ENCODE results near the gene TPCN1. TPM values are rescaled to one million over a fixed set of nuclear protein-coding genes. Genes with fewer than 3 reads are reported as not detected.
A peak's percentile ranks its signal among the peaks of the same experiment; 100 is the strongest.

Gene TPCN1
- total RNA-seq, 1 donor from 2014 or later, result 43.1 TPM

DNA sequence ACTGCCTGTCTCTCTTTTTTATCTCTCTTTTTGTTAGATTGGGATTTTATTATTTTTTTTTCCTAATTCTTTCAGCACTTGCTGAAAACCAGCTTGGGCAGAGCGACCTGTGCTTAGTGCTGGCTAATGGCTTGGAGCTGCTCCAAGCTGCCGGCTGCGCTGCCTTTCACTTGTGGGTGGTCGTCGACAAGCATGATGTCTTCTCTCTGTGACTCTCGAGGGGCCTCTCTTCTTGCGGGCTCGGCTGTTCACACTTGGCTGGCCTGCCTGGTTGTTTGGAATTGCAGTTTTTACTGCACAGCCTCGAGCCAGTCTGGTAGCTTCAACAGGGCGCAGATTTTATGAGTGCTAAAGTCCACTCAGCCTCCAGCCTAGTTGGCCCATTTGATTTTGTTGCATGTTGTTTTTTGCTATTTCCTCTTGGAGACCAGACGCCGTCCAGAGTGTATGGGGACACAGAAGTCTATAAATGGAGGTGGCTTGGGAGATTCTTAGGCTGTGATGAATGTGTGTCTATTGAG, 18.6 kb downstream of the TPCN1 start:
- DNase-seq (ENCODE audit: low read depth), result no peak

DNA sequence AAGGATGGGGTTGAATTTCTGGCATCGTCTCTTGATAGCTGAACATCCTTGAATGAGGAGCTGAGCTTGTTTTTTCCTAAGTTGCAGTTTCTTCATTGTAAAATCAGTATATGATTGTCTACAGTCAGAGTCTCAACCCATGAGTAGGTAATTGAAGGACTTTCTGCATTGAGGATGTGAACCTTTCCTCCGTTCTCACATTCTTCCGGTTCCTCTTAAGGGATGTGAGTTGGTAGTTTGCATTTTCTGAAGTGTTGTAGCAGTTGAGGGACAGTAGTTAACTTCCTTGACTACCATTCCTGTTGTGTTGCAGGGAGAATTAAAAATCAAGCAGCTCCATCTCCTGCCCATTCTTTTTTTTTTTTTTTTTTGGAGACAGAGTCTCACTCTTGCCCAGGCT, 19.1 kb downstream of the TPCN1 start:
- DNase-seq (ENCODE audit: low read depth), result no peak

DNA sequence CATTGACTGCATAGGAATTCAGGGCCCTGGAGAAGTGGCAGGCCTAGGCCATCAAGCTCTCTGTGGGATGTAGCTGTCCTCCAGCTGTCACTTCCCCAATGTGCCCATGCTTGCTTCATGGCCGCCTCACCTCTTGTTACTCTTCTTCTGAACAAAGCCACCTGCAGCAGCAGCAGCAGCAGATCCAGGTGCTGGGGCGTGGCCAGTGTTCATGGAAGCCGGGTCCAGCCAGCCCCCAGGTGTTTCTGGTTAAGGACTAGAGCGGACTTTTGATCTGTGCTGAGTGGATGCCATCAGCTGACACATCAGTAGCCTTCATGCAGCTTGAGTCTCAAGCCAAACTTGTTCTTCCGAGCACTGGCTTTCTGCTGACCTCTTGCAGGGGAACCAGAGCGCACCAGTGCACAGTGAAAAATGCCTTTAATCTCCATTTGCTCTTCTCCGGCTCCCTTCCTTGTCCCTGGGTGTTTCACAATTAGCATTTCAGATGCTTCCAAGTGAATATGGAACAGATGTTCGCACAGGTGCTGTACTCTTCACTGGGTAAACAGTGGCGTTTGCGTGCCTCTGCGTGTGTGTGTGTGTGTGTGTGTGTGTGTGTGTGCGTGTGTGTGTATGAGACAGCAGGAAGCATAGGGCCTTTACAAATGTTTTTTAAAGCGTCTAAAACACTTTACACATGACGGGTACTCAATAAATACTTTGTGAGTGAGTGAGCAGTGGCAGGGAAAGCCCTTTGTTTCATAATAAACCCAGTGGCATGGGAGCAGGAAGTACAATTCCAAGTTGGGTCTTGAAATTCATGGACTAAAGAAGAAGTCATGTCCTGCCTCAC, 20.1 kb downstream of the TPCN1 start:
- peak; percentile 88 for DNase-seq (ENCODE audit: low read depth)

DNA sequence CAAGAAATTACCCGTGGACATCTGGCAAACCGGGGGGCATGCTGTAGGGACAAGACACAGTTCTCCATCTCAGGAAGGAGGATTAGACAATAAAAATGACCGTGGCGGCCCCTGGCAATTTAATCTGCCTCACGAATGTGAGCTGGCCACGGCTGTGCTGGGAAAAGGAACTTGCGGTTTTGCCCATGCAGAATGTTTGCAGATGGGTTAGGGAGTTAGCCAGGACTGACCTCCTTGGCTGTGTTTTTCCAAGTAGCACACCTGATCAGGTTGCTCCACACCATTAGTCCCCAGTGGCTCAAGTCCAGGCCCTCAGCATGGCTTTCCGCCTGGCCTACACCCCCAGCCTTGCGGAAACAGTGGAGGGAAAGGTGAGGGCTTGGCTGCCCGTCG, 20.8 kb downstream of the TPCN1 start:
- peak; percentile 88 for DNase-seq (ENCODE audit: low read depth)

DNA sequence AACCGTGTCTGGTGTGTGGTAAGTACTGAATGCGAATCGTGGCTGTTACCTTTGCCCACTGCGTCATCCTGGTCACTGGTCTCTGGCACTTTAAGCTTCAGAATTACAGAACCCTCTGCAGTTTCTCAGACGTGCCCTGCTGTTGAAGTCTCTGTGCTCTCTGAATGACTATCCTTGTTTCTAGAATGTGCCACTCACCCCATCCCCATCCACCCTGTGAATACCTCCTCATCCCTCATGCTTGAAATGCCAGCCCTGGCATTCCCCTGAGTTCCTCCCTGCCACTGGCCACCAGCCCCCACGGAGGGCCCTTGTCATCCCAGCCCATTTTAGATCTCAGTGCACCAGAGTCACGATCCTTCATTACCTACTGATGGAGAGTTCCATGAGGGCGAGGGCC, 21.3 kb downstream of the TPCN1 start:
- DNase-seq (ENCODE audit: low read depth), result no peak

DNA sequence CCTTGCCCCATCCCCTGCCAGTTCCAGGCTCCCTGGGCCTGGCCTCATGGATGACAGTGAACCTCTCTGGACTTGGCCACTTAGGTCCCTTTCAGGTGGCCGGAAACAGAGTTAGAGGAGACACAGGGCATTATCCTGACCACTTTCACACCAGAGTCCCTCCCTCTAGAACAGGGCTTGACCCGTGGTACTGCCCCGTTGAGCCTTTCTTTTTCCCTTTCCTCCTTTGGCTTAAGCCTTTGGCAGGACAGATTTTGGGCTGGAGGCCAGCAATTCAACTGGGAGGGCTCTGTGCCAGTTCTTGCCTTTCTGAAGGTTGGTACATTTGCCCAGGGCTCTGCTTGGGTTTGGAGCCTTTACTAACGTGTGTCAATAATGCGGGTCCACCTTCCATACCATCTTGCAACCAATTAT, 22.8 kb downstream of the TPCN1 start:
- DNase-seq (ENCODE audit: low read depth), result peak; percentile 79

DNA sequence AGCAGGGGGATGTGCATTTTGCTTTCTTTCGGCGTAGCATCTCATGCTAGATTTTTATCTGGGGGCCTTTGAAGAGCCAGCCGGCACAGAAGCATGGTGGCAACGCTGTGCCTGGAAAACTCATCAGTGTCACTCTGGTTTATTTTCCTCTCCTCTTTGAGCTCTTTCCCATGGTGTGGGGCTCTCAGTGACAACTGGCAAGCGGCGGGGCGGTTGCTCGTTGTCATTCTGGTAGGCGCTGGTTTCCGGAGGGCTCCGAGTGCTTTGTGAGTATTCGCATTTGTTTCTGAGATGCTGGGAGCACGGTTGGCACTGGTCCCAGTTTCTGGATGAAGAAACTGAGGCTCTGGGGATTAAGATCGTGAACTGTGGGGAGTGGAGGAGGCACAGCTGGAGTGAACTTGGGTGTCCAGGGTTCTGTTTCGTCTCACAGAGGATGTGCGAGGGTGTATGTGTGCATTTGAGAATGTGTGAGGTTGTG, 23.3 kb downstream of the TPCN1 start:
- DNase-seq (ENCODE audit: low read depth), result no peak

DNA sequence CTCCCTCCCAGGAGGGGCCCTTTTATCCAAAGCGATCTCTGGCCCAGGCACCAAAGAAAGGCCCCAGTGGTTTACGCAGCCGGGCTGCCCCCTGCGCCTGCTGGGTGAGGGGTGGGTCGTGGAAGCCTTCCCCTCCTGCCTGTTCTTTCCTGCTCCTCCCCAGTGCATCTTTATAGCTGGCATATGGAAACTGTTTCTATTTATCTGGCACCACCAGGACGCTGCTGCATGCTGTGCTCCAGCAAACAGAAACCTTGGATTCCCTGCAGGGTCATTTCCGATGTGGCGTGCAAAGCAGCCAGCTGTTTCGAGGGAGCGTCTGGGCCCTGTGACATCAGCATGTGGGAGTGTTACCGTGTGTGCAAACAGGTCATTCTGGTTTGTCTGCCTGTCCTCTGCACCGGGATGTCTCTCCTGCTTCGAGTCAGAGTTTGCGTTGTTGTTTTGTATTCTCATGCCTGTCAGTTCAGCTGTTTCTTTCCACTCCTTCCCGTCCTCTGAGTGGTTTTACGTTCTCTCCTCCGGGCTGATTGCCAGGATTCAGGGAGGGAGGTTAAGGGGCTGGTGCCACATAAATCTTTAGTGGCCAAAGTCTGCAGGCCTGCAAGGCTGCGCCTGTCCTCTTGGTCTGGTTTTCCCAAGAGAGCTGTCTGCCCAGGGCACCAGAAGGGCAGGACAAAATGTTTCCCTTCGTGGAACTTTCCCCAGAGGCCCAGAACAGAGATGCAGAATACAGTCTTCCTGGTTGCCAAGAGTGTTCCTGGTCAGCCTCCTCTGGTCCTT, 24.6 kb downstream of the TPCN1 start:
- DNase-seq (ENCODE audit: low read depth), result peak; percentile 98

DNA sequence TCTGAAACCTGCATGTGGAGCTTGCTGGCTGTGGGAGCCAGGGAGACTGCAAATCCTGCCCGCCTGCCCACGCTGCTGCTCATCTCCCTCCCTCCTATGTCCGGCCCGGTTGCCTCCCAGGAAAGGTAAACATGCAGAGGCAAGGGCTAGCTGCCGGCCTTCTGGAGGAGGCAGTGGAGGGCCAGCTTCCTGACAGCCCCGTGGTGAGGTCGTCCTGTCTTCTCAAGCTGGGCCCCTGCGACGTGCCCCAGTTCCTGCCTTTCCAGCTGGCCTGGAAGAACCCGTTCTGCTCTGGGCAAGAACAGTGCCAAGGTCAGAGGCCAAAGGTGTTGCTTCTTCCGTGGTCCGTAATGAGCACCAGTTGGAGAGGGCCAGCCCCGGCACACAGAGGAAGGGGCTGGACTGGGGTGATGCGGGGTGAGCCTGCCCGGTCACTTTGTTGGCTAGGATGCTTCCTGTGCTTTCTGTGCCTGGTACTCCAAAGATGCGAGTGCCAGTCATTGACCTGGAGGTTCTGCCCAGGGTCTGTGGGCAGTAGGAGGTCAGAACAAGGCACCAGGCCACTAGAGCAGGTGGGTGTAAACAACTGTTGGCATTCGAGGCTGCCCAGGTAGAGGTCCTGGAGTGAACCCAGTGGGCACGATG, 25.3 kb downstream of the TPCN1 start:
- no peak for DNase-seq (ENCODE audit: low read depth)

DNA sequence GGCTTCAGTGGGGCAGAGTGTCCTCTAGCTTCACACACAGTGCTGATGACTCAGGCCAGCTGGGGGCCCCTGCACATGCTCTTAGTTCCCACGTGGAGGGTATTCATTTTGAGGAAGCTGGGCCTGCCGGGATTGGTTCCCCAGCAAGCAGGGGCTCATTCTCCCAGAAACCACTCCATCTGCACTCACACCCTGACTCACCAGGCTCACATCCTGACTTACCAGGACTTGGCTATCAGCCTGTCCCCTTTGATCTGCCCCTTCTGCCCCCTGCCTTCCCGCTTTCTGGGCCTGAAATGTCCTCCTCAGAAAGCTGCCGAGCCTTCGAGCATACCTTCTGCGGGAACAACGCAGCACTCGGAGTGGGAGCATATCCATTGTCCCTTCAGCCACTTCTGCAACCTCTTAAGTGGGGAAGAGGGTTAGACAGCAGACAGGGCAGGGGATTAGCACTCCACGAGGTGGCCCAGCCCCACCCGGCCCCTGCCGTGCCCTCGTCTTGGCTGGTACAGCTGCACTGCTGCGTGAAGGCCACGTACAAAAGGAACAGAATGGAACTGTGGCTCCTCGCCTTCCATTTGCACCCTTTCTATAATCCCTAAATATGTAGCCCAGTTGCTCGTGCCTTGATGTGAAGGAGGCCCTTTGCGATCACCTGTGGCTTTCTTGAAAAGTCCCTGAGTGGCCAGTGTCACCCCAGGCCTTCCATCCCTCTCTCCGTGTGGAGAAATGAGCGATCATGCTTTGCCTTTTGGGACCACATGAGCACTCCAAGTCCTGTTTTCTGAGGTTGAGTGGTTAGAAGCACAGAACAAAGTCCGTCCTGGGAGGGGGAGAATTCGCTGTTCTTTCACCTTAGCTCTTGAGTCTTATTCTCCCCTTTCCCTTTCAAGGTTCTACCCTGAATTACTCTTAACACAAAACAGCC, 26.1 kb downstream of the TPCN1 start:
- DNase-seq (ENCODE audit: low read depth), result peak; percentile 62

DNA sequence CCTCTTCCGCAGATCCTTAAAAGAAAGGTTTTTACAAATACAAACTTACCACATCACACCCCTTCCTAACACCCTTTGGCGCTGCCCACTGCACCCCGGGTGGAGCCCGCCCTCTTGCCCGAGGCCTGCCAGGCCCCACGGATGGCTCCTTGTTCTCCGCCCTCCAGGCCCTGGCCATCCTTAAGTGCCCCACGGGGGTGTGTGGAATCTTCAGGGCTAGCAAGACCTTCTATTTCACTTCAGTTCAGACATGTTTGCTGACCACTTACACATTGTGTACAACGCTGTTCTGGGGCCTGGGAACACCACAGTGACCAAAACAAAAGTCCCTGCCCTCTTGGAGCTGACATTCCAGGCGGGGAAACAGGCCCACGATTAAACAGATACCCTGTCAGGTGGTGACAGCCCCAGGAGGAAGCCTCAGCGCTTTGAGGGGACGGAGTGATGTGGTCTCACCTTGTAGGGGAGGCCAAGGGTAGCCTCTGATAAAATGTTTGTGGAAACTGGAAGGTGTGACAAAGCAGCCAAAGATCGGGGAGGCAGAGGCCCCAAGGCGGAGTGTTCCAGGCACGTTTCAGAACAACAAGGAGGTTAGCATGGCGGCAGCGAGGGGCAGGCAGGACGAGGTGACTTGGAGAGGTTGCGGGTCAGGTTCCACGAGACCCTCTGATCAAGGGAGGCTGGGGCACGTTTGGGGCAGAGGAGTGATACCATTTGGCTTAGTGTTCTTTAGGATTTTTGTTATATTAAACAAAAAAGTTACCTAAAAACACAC, 27.0 kb downstream of the TPCN1 start:
- DNase-seq (ENCODE audit: low read depth), result no peak

DNA sequence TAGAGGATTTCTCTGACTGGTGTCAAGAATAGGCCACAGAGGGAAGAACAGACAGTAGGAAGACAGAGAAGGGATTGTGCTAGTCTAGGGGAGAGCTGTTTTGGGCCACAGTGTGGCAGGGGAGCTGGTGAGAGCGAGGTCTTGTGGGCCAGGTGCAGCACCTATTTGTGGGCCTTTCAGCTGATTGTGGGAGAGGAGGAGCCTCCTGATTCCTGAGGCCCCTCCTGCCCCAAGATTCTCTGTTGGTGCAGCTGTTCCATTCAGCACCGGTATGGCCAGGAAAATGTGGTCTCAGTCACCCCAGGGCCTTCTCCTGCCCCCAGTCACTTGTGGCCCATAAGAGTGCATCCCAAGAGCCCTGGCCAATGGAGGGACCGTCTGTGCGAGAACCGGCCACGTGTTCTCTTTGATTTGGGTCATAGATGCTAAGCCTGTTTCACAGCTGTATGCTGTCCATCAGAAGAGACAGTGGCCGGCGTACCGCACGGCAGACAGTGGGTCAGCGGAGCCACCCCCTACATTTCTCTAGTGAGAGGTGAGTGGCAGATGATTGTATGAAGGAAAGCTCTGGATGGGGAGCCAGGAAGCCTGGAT, 27.7 kb downstream of the TPCN1 start:
- peak; percentile 75 for DNase-seq (ENCODE audit: low read depth)

DNA sequence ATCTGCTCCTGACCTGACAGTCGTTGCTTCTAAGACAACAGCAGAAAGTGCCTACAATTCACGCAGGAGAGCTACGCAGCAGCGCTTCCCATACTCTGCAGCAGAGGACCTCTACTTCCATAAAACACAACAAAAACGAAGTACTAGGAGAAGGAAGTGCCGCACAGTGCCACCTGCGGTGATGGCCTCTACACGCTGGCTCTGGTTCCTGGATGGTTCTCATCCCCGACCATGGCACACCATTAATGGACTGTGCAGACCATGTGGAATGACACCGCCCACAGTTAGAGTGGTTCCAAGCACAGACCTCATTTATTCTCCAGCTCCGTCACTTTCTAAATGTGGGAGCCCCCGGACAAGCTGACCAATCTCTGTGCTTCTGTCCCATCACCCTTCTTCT, 28.3 kb downstream of the TPCN1 start:
- no peak for DNase-seq (ENCODE audit: low read depth)

DNA sequence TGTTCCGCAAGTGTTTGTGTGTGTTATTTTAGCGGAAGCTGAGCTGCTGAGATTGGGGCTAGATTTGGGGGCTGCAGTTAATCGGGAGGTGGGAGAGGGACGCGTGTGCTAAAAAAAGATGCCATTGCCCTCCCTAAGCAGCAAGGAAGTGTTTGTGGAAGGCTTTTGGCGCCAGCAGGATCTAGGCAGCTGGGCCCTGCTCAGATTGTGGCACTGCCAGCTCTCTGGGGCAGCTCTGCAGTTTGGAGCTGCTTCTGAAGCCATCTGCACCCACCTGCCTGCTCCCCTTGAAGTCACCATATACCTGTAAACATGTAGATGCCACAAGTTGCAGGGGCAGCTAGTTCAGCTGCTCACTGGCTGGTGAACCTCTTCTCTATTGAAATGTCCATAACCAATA, 28.8 kb downstream of the TPCN1 start:
- DNase-seq (ENCODE audit: low read depth), result no peak

DNA sequence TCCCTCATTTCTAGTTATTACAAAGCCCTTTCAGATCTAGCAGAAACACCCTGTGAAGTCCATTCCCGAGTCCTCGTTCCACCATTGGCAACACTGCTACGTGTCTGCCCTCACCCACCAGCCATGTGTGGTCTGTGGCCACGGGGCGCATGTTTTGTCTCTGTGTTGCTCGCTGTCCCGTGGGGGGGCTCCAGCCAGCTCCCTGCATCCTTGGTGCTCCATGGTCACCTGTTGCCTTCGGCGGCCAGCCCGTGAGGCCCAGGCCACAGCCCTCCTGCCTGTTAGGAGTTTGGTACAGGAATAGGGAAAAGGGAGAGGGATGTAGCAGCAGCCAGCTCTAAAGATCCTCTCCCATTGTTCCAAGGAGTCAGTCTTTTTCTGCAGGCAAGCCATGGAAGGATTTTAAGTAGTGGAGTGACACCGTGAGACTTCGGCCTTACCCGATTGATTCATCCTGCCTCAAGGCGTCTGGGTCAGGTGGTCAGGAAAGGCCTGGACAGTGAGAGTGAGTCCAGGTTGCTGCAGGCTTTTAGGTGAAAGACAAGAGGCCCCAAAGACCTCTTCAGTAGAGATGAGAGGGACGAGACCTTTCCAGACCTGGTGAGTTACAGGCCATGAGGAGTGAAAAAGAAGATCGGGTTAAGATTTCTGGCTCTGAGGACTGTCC, 30.3 kb downstream of the TPCN1 start:
- DNase-seq (ENCODE audit: low read depth), result no peak

DNA sequence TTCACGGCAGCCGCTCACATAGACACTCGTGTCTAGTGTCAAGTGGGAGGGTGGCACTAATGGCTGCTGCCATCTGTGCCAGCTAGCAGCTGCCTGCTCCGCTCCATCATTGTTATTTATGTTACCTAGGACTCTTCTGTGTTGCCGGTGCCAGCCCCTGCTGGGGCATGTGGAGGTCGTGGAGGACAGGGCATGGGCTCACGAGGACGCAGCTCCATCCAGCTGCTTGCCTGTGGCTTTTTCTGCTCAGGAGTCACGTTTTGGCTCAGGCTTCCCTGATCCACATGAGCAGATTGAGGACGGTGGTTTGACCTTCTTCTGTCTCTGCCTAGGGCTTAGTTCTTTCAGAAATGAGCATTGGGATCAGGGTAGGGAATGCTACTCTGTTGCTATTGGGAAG, 31.2 kb downstream of the TPCN1 start:
- DNase-seq (ENCODE audit: low read depth), result peak; percentile 75

DNA sequence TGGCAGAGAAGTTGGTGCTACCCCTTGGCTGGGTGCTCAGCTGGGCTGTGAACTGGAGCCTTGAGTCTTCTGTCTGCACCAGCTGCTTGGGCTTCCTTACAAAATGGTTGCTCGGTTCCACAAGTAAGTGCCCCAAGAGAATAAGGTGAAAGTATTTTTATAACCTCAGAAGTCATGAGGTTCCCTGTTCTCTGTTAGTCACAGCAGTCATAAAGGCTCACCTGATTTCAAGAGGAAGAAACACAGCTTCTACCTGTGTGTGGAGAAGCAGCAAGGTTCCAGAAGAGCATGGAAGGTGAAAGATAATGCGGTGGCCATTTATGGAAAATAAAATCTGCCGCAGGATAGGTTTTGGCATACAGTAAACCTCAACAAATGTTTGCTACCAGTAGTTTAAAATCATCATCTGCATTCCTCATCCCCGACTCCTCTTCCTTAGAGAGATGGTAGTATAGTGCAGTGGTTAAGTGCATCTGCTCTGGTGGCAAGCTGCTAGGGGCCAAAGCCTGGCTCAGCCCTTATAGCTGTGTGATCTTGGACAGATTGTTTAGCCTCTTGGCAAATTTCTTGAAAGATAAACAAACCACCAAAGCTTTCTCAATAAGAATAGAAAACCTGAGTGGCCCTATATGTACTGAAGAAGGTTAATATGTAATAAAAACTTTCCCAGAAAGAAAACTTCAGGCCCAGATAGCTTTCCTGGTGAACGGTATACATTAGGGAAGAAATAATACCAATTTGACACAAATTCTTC, 32.4 kb downstream of the TPCN1 start:
- DNase-seq (ENCODE audit: low read depth), result no peak

DNA sequence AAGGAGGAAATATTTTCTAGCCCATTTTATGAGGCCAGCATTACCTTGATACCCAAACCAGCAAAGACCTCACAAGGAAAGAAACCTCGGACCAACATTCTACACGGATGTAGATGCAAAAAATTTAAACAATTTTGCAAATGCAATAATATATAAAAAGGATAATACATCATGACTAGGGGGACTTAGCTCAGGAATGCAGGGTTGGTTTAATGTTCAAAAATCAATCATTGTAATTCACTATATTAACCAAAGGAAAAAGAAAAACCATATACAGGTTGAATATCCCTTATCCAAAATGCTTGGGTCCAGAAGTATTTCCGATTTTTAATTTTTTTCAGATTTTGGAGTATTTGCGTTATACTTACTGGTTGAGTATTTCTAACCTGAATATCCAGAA, 33.0 kb downstream of the TPCN1 start:
- no peak for DNase-seq (ENCODE audit: low read depth)

All from myocyte (in vitro differentiated cells).